GM19324 (cell line): ENCODE data around the gene CST9L.

Experiments
- ATAC-seq: cut with Tn5 transposase; IDR thresholded peaks from one replicate; pipeline ENCODE4 v1.9.1; 2021; ENCODE audit warnings: mild to moderate bottlenecking, moderate library complexity; ENCODE audit not compliant: unreplicated experiment, low FRiP score

The CST9L gene

DNA sequence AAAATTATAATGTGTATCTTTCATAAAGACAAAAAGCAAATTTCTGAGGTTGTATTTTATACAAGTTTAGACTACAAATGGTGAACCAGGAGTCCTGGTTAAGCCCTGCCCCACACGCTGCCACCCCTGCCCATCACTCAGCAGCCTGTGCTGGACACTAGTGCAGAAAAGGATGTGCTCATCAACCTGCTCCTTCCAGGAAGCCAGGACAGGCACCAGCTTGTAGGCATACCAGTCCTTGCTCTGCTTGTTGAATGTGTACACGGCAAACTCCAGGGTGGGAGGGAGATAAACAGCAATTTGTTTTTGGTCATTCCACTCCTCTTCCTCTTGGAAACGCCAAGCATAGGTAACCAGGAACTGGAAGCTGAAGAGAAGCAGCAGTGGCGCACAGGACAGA lies 18.1 kb downstream of the CST9L start:
- no peak for ATAC-seq

DNA sequence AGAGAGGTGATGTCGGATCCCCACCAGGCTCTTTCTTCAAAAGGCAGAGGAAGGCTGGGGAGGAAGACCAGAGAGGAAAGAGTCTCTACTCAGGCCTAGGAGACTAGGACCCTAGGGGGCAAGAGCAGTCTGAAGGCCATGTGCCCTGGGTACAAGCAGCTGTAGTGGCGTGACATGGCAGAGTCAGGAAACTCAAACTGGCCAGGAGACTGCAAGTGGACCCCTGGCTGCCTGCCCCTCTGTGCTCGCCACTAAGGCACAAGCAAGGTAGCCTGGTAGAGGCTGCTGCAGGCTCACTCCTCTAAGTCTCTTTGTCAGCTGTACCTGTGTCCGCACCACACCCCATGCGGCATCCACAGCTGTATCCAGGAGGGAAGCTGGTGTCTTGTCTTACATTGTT lies 19.9 kb downstream of the CST9L start:
- ATAC-seq = no peak

DNA sequence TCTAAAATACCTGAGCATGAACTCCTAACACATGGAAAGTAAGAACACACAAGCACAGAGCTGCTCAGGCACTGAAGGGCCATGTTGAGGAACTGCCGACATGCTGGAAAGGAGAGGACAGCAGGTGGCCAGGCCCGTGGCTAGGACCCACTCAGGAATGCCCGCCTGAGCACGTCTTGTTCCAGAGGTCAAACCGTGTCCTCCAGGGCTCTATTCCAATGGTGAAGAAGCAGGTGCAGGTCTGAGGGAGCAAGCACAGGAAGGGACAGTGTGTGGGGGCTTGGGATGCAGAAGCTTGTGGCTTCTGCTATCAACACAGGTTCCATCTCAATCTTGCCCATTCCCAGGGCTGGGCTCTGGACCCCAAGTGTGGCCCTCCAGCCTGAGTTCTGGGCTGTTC lies 20.7 kb downstream of the CST9L start:
- no peak for ATAC-seq

DNA sequence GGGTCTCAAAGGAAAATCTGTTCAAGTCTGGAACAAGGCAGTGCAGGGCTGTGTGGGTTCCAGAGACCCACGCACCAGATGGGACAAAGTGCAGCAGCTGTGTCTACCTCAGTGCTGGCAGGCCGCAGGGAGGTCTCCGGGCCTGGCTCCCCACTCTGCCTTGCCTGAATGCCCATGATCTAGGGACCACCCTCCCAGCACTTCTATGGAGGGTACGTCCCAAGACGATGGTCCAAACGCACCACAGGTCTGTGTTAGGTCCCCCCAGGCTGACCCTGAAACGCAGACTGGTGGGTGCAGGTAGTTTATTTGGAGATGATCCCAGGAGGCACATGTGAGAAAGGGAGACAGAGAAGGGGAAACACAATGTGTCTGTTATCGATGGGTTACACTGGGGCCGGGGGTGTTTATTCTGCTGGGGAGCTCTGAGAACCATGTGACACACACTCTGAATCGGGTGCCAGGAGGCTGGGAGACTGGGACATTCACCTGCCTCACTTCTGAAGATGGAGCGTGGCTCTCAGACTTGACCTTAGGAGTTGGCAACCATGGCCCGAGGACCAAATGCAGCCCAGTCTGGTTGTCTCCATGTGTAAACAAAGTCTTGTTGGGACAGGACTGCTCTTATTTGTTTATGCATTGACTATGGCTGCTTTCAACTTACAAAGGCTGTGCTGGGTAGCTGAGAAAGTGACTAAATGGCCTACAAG lies 21.7 kb downstream of the CST9L start:
- no peak for ATAC-seq

DNA sequence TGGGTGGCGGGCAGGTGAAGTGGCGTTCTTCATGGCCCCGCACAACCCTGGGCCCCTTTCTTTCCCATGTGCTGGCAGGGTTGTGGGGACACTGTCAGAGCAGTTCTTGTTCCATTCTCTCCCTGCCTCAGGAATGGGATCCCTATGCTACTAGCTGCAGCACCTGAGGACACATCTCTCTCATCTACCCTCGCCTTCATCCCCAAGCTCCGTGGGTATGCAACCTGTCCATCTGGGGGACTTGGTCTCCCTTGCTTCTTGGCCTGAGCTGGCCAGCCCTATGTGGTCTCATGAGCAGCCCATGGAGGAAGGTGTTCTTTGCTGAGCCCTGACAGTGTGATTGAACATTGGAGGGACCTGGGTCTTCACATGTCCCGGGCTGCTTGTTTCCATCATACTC lies 24.2 kb downstream of the CST9L start:
- ATAC-seq = no peak

DNA sequence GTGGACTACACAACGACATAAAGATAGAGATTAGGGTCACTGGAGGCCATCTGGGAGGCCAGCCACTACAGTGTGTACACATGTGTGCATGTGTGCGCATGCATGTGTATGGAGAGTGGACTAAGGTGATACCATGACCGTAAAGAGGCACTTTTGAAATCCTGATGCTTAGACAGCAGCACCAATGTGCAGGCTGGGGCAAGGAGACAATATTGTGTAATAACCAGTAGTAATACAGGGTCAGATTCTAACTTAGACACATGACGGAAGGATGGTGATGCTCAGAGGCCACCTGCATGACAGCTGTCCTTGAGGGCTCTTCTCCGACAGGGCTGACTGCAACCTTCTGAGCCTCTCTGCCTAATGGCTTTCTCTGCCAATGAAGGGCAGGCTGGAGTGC lies 25.5 kb downstream of the CST9L start:
- ATAC-seq = no peak

DNA sequence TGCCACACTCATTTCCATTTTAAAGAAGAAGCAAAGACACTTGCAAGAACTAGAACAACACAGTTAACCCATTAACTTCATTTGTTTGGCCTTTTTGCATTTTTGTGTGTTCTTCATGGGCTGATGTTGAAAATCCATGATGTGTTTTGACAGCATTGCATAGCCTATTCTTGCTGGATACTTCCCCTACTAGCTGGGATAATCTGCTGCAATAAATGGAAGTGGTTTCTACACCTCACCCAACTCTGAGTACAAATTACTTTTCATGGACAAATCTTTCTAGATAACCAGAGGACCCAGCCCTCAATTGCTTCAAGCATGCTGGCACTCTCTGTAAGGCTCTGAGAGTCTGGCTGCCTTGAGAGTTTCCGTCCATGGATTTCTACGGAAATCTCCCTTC lies 26.5 kb downstream of the CST9L start:
- no peak for ATAC-seq

DNA sequence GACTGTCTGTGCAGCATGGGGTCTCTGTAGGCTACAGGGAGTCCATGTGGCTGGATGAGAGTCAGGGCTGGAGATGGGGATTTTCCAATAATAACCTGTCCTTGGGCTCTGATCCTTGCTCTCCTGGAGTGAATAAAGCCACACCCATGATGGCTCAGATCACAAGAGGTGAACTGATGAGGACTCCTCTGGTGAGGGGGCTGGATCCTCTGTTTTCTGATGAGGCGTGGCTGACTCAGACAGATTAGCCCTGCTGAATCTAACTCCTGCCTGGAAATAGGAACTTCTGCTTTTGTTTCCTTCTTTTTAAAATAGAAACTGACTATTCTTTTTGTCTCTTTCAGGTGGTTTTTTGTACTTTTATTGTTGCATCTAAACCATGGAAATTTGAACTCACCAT lies 27.0 kb downstream of the CST9L start:
- ATAC-seq = no peak

DNA sequence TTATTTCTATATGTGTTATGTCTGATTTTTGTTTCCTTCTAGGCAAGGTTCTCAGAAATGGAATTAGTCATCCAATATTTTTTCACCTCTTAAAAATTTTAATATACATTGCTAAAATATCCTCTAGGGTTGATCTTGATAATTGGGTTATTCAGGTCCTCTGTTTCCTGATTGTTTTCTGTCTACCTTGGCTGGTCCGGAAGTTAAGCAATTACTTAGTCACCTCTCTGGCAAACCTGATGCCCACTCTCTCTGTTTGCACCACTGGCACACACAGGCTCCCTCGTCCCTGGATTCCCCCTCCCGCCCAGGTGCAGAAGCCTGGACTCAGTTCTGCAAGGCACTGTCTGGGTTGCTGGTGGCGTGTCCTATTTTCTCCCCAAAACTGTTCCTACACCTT lies 27.7 kb downstream of the CST9L start:
- ATAC-seq = no peak

DNA sequence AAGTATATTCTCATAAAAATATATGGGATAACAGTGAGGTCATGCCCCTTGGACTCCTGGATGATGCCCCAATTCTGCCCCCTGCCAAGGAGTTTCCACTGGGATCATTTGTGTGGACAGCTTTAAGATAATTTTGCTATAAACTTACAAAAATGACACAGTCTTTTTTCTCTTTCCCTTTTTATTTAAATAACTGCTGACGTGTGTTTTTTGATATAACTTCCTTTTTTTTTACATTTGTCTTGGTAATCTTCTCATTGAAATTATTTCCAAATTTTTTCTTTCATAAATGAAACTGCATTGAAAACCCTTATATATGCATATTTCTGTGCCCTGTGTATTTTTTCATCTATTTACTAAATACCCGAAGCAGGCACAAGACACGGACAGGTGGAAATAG lies 31.3 kb downstream of the CST9L start:
- no peak for ATAC-seq

DNA sequence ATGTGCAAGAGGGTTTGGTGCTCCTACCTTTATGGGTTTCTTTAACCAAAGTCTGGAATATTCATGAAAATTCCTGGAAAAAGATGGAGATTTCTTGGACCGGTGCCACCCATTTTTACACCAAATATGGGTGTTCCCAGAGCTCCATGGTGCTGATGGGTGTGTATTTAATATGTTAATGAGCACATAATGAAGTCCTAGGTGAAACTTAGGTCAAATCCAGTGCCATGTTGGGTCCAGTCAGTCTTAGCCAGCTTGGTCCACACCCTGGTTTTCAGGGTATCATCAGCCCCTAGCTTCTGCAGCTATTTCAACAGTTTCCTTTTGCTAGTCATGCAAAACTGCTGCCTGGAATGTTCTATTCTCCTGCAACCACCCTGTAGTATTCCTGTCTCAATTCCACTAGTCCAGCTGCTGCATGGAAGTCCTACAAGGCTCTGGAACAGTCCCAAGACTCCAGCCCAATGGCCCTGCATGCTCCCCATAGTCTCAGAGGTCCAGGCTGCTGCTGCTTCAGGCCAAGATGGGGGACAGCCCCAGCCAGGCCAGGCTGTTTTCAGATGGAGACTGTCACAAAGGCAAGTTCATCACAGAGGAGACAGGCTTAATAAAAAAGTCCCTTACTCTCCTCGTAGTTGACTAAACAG lies 31.8 kb downstream of the CST9L start:
- ATAC-seq = no peak

DNA sequence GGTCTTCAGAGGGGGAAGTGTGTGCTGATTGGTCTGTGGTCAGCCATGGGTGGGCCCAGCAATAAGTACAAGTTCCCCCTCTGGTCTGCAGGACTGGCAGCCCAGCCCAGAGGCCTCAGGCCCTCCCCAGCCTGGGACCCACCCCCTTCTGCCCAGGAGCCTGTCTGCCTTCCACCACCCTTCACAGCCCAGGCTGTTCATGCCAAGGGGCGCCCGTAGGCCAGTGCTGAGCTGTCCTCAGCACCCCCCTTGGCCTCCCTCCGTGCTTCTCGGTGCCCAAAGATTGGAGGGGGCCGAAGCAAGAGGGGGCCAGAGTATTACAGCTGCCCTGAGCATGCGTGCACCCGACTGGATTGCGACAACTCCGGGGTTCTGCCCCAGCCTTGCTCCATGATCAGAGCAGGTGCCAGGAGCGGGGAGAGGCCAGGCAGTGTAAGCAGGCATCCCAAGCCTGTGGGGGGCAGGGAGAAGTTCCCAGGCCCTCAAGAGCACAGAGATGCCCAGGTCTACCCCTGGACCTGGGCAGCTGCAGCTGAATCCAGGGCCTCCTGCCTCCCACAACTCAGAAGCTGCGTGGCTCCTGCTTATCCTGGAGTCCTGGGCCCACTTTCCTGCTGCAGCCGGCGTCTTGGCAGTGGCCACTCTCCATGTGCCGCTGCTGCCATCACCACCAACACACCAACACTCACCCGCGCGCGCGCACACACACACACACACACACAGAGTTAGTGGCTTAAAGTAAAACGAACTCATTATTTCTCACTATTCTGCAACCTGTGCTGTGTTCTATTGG lies 33.3 kb downstream of the CST9L start:
- ATAC-seq = no peak

DNA sequence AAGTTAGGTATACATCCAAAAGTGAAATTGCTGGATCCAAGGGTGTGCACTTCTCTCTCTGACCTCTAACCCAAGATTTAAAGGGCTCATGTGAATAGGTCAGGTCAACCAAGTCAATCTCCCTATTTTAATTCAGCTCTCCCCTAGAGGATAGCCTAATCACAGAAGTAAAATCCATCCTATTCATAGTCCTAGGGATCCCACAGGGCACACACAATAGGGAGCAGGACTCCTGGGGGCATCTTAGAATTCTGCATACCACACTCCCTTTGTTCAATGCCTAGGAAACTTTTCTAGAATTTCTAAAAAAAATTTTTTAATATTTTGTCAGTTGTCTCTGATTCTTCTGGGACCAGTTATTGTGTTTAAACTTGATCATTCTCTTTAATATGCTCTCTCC lies 35.1 kb downstream of the CST9L start:
- no peak for ATAC-seq

DNA sequence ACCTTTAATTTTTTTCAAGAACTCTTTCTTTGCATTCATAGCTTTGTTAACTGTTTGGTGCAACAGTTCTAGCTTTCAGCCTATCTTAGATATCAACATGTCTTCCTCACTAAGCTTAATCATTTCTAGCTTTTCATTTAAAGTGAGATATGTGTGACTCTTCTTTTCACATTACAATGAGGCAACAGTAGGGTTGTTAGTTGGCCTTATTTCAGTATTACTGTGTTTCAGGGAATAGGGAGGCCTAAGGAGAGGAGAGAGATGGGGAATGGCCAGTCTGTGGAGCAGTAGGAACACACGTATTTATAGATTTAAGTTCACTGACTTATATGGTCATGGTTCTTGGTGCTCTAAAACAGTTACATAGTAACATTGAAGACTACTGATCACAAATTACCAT lies 35.8 kb downstream of the CST9L start:
- no peak for ATAC-seq

DNA sequence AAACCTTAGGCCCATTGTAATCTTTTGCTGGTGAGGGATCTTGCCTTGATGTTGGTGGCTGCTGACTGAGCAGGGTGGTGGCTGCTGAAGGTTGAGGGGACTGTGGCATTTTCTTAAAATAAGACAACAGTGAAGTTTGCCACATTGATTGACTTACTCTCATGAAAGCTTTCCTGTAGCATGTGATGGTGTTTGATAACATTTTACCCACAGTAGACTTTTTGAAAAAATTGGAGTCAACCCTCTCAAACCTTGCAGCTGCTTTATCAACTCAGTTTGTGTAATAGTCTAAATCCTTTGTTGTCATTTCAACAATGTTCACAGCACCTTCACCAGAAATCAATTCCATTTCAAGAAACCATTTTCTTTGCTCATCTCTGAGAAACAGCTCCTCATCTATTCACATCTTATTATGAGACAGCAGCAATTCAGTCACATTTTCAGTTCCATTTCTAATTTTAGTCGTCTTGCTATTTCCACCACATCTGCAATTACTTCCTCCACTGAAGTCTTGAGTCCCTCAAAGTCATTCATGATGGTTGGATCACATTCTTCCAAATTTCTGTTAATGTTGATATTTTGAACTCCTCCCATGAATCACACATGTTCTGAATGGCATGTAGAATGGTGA lies 37.2 kb downstream of the CST9L start:
- ATAC-seq = no peak

DNA sequence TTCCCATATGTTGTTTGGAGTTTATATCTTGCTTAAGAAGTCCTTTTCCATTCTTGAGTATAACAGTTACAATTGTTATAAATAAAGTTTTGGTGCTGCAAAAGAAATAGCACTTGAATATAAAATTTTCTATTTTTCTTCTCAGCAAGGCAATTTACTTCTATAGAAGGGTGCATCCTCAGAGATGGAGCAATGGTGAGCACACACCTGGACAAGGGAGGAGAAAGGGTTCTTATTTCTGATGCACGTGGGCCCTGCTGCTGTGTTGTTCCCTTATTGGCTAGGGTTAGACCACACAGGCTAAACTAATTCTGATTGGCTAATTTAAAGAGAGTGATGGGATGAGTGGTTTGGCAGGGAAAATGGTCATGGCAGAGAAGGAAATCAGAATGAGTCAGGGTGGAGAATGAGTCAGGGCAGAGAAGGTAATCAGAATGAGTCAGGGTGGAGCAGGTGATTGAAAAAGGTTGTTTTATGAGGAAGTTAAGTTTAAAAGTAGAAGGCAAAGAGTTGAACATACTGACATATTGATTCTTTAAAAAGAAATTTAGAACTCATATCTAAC lies 39.3 kb downstream of the CST9L start:
- no peak for ATAC-seq

DNA sequence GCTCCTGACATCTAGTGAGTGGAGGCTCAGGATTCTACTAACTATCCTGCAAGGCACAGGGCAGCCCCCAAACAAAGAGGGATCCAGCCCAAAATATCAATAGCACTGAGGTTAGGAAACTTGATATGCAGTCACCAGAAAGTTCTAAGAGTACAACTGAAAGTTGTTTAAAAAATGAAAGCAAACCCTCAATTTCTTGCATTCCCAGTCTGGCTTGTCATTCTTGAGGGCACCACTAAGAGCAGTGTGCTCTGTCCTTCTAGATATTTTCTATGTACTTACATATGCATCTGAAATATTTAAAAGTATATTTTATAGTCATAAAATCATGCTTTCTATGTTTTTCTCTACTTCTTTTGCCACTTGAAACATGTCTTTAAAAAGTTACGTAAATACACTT lies 41.4 kb downstream of the CST9L start:
- no peak for ATAC-seq

DNA sequence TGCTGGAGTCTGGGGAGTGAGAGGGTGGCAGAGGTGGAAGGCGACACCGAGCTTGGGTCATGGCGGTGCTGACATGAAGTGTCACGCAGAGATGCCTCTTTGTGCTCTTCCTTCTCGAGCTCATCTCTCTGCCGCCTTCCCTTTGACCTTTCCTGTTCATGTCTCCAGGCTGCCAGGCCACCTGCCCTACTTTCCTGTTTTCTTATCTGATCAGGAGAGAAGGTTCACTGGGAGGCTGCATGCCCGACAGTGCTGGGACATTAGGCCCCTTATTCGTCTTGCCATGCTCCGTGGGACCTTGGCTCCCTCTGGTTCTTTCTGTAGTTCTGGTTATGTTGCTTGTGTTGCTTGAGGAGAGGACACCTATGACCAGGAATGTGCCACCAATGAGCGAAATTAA lies 44.1 kb downstream of the CST9L start:
- no peak for ATAC-seq

DNA sequence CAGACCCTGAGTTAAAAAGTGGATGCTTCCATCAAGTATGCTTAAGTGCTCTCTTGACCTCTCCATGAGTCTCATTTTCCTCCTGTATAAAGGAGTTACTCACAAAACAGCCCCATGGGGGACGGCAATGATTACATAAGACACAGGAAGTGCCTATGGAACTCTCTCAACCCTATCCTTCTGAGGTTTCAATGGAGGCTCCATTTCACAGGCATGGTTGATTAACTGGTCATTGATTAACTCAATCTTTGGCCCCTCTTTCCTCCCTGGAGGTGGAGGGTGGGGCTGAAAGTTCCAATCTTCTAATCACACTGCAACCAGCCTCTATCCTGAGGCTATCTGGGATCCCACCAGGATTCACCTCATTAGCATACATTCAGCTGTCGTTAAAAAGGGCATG lies 48.1 kb downstream of the CST9L start:
- no peak for ATAC-seq

DNA sequence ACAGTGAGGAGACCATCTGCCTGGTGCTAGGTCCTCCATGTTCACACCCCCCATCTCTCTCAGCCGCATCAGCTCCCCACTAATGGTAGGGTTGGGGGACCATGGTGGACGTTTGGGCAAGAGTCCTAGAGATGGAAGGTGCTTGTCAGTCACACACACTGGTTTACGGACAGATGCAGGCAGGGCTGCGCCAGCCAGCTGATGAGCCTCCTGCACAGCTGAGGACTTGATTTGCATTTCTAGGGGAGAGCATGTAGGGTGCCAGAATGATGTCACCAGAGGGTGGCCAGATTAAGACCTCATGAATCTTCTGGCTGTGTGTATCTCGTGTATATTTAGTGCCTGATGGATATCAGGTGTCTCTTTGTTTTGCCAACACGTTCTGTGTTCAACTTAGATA lies 48.7 kb downstream of the CST9L start:
- no peak for ATAC-seq

DNA sequence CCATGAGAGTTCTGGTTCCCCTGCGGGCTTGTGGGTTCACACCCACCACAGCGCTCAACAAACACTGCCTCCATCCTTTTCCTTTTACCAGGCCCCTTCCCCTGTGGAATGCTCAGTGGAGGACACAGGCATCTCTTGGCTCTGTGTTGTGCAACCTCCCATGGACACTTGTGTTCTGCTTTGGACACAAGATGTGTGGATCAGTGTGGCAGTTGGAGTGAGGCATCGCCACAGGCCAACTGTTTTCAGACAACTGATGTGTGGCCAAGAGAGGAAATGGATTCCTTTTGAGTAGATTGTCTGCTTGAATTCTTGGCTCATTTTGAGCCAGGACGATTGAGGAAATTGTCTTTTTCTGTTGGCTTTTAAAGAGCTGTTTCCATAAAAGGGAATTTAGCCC lies 50.6 kb downstream of the CST9L start:
- no peak for ATAC-seq
